ENCODE measurements around the gene OCEL1. TPM values are rescaled to one million over a fixed set of nuclear protein-coding genes. Genes with fewer than 3 reads are reported as not detected.

The OCEL1 gene
- total and polyA plus RNA-seq, 2 of the 13 experiments (the other 11 are each of a cell fraction or from before 2014, with no cell fraction given): 10.6 to 17.2 TPM

DNA sequence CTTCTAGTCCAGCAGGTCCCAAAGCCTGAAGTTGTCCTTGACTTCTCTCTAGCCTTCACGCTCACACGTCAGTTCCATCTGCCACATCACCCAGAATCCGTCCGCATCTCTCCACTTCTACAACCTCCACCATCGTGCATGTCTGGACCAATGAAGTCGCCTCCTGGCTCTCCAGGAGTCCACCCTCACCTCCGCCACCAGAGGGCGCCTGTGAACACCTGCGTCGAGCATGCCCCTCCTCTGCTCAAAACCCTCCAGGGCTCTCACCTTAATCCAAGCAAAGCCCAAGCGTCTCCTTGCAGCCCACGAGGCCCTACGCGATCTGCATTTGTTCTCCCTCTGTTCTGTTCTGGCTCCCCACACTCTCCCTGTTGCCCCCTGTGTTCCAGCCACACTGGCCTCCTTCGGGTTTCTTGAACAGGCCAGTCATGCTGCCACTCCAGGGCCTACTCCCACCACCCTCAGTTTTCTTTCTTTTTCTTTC, 34.9 kb downstream of the OCEL1 start (continued):
- TF ChIP-seq, protein P1, sequence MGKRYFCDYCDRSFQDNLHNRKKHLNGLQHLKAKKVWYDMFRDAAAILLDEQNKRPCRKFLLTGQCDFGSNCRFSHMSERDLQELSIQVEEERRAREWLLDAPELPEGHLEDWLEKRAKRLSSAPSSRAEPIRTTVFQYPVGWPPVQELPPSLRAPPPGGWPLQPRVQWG (CRISPR knock-in tag; IDR thresholded peaks at IDR 0.05; ENCODE audit: borderline replicate concordance, low read depth): no peak
- no peak for TF ChIP-seq DNMT1 (CRISPR knock-in tag; IDR thresholded peaks at IDR 0.05)
- no peak for TF ChIP-seq ZSCAN20 (CRISPR knock-in tag; IDR thresholded peaks at IDR 0.05; ENCODE audit: borderline replicate concordance)
- peak; percentile 20; the same call in 1 of the 2 replicates for TF ChIP-seq CREB1 (IDR thresholded peaks at IDR 0.05)
- no peak for TF ChIP-seq CREB1 (CRISPR knock-in tag; IDR thresholded peaks at IDR 0.05)
- TF ChIP-seq, protein P2, sequence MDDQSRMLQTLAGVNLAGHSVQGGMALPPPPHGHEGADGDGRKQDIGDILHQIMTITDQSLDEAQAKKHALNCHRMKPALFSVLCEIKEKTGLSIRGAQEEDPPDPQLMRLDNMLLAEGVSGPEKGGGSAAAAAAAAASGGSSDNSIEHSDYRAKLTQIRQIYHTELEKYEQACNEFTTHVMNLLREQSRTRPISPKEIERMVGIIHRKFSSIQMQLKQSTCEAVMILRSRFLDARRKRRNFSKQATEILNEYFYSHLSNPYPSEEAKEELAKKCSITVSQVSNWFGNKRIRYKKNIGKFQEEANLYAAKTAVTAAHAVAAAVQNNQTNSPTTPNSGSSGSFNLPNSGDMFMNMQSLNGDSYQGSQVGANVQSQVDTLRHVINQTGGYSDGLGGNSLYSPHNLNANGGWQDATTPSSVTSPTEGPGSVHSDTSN (CRISPR knock-in tag; IDR thresholded peaks at IDR 0.05; ENCODE audit: borderline replicate concordance): no peak
- no peak for TF ChIP-seq ZNF432 (CRISPR knock-in tag; IDR thresholded peaks at IDR 0.05; ENCODE audit: borderline replicate concordance)
- TF ChIP-seq ZNF761 (CRISPR knock-in tag; conservative IDR thresholded peaks at IDR 0.05): no peak
- peak; percentile 43; the same call in 1 of the 2 replicates for TF ChIP-seq ZNF292 (CRISPR knock-in tag; IDR thresholded peaks at IDR 0.05; ENCODE audit: borderline replicate concordance, low read depth)
- TF ChIP-seq HDAC1 (CRISPR knock-in tag; IDR thresholded peaks at IDR 0.05): peak; percentile 33; the same call in 1 of the 2 replicates
- TF ChIP-seq, protein P3, sequence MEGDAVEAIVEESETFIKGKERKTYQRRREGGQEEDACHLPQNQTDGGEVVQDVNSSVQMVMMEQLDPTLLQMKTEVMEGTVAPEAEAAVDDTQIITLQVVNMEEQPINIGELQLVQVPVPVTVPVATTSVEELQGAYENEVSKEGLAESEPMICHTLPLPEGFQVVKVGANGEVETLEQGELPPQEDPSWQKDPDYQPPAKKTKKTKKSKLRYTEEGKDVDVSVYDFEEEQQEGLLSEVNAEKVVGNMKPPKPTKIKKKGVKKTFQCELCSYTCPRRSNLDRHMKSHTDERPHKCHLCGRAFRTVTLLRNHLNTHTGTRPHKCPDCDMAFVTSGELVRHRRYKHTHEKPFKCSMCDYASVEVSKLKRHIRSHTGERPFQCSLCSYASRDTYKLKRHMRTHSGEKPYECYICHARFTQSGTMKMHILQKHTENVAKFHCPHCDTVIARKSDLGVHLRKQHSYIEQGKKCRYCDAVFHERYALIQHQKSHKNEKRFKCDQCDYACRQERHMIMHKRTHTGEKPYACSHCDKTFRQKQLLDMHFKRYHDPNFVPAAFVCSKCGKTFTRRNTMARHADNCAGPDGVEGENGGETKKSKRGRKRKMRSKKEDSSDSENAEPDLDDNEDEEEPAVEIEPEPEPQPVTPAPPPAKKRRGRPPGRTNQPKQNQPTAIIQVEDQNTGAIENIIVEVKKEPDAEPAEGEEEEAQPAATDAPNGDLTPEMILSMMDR (CRISPR knock-in tag; IDR thresholded peaks at IDR 0.05): peak; percentile 94
- TF ChIP-seq SALL1 (CRISPR knock-in tag; IDR thresholded peaks at IDR 0.05): peak; percentile 76; the same call in 1 of the 2 replicates
- TF ChIP-seq, protein P4, sequence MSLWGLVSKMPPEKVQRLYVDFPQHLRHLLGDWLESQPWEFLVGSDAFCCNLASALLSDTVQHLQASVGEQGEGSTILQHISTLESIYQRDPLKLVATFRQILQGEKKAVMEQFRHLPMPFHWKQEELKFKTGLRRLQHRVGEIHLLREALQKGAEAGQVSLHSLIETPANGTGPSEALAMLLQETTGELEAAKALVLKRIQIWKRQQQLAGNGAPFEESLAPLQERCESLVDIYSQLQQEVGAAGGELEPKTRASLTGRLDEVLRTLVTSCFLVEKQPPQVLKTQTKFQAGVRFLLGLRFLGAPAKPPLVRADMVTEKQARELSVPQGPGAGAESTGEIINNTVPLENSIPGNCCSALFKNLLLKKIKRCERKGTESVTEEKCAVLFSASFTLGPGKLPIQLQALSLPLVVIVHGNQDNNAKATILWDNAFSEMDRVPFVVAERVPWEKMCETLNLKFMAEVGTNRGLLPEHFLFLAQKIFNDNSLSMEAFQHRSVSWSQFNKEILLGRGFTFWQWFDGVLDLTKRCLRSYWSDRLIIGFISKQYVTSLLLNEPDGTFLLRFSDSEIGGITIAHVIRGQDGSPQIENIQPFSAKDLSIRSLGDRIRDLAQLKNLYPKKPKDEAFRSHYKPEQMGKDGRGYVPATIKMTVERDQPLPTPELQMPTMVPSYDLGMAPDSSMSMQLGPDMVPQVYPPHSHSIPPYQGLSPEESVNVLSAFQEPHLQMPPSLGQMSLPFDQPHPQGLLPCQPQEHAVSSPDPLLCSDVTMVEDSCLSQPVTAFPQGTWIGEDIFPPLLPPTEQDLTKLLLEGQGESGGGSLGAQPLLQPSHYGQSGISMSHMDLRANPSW (CRISPR knock-in tag; IDR thresholded peaks at IDR 0.05; ENCODE audit: borderline replicate concordance): no peak
- peak; percentile 90; the same call in 1 of the 2 replicates for TF ChIP-seq U2AF2 (IDR thresholded peaks at IDR 0.05; ENCODE audit: low read depth, low read length)
- TF ChIP-seq, protein P5, sequence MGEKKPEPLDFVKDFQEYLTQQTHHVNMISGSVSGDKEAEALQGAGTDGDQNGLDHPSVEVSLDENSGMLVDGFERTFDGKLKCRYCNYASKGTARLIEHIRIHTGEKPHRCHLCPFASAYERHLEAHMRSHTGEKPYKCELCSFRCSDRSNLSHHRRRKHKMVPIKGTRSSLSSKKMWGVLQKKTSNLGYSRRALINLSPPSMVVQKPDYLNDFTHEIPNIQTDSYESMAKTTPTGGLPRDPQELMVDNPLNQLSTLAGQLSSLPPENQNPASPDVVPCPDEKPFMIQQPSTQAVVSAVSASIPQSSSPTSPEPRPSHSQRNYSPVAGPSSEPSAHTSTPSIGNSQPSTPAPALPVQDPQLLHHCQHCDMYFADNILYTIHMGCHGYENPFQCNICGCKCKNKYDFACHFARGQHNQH (CRISPR knock-in tag; IDR thresholded peaks at IDR 0.05): peak; percentile 72; the same call in 1 of the 2 replicates
- TF ChIP-seq, protein P6, sequence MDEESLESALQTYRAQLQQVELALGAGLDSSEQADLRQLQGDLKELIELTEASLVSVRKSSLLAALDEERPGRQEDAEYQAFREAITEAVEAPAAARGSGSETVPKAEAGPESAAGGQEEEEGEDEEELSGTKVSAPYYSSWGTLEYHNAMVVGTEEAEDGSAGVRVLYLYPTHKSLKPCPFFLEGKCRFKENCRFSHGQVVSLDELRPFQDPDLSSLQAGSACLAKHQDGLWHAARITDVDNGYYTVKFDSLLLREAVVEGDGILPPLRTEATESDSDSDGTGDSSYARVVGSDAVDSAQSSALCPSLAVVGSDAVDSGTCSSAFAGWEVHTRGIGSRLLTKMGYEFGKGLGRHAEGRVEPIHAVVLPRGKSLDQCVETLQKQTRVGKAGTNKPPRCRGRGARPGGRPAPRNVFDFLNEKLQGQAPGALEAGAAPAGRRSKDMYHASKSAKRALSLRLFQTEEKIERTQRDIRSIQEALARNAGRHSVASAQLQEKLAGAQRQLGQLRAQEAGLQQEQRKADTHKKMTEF (CRISPR knock-in tag; IDR thresholded peaks at IDR 0.05): peak; percentile 47; the same call in 1 of the 2 replicates
- TF ChIP-seq TEAD3 (CRISPR knock-in tag; optimal IDR thresholded peaks at IDR 0.05; ENCODE audit: borderline replicate concordance): peak; percentile 63
- no peak for TF ChIP-seq ZNF101 (CRISPR knock-in tag; IDR thresholded peaks at IDR 0.05; ENCODE audit: borderline replicate concordance, low read depth)
- 0 out of 2 replicates have a peak, but pooled peaks have one; percentile 12 for TF ChIP-seq RARA (CRISPR knock-in tag; IDR thresholded peaks at IDR 0.05)
- TF ChIP-seq NPAS2 (CRISPR knock-in tag; IDR thresholded peaks at IDR 0.05; ENCODE audit: borderline replicate concordance): no peak
- 0 out of 2 replicates have a peak, but pooled peaks have one; percentile 28 for TF ChIP-seq MXD4 (CRISPR knock-in tag; IDR thresholded peaks at IDR 0.05)

Measured in HepG2 (cell line).